Measurements from ENCODE around the gene PIP4K2B.

Gene PIP4K2B

GRCh38 chr17:38752308-38753070 lies 46.9 kb downstream of the PIP4K2B start, which contains the start of gene PSMB3:
TSS of gene PSMB3 (plus strand) at chr17:38752741. CDS start at chr17:38752827, 86 bp downstream.
- no peak for TF ChIP-seq CTCF (IDR thresholded peaks at IDR 0.05; ENCODE audit: insufficient read depth, low read length, poor library complexity, severe bottlenecking)
- peak; percentile 99 for DNase-seq (ENCODE audit: extremely low read depth, insufficient read length)

DNA sequence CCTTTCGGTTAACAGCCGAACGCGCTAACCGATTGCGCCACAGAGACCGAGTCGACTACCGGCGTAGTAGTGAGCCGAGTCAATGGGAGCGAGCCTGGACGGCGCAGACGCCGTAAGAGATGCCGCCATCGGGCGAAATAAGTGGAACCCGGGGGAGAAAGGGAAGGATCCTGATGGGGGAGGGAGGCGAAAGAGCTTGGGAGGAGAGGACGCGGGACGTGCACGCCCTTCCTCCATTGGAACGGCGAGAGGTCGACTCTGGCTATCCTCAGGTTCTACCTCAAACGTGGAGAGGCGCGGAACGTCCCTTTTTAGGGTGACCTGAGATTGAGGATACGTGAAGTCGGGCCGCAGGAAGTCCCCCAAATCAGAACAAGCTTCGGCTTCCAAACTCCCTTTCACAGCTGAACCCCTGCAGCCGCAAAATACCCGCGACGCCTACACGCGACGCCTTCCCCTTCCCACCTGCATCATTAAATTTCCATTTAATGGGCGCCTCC lies 47.5 kb downstream of the PIP4K2B start:
- peaks cover 7% of the 10 kb centered on the region for H3K36me3 ChIP-seq (ENCODE audit: control insufficient read depth, insufficient read depth, low read length)
- H3K27me3 ChIP-seq (replicated peaks; ENCODE audit: control insufficient read depth, insufficient read depth, low read length) = no peaks in the 10 kb centered on the region; the same call in 1 of the 2 replicates
- peak; percentile 89 for DNase-seq (ENCODE audit: extremely low read depth, insufficient read length)
- H3K4me3 ChIP-seq (replicated peaks; ENCODE audit: low read depth, low read length) = peak overlapping the region; percentile 86
- TF ChIP-seq CTCF (IDR thresholded peaks at IDR 0.05; ENCODE audit: insufficient read depth, low read length, poor library complexity, severe bottlenecking) = no peak

More at GRCh38 chr17:38752308-38753070, 46.9 kb downstream of the PIP4K2B start, which contains the start of gene PSMB3:
- H3K4me3 ChIP-seq (replicated peaks; ENCODE audit: low read depth, low read length) = peak within 1 kb of the TSS; percentile 86
- no peaks in the 10 kb centered on the region; the same call in 1 of the 2 replicates for H3K27me3 ChIP-seq (replicated peaks; ENCODE audit: control insufficient read depth, insufficient read depth, low read length)
- peaks cover 7% of the 10 kb centered on the region for H3K36me3 ChIP-seq (ENCODE audit: control insufficient read depth, insufficient read depth, low read length)

DNA sequence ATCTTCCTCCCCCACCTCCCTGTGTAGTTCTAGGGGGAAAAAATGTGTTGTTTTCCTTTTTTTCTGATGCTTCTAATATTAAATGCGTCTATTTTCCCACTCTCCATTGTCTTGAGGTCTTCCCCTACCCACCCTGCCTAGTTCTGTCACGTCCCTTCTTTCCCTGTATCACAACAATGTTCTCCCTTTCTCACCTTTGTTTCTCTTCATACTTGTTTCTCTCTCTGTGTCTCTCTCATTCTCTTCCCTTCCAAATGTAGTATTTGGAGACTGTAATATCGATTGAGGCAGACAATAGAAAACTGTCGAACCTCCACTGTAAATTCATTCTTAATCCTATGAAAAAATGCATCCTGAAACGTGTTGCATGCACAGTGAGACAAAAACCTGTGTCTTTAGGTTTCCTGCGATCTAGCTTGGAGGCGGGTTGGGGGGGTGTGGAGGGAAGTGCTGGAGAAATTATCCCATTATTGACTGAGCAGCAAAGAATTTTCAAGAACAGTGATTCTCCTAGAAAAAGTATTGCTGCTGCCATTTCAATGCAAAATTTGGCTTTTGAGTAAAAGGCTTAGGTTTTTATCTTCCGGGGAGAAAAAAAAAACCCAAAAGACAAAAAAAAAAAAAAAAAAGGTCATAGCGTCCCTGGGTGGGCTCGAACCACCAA lies 48.1 kb downstream of the PIP4K2B start:
- peak overlapping the region; percentile 86 for H3K4me3 ChIP-seq (replicated peaks; ENCODE audit: low read depth, low read length)
- no peak for DNase-seq (ENCODE audit: extremely low read depth, insufficient read length)
- TF ChIP-seq CTCF (IDR thresholded peaks at IDR 0.05; ENCODE audit: insufficient read depth, low read length, poor library complexity, severe bottlenecking) = no peak
- peaks cover 7% of the 10 kb centered on the region for H3K36me3 ChIP-seq (ENCODE audit: control insufficient read depth, insufficient read depth, low read length)
- no peaks in the 10 kb centered on the region; the same call in 1 of the 2 replicates for H3K27me3 ChIP-seq (replicated peaks; ENCODE audit: control insufficient read depth, insufficient read depth, low read length)

GRCh38 chr17:38750312-38751121 lies 48.8 kb downstream of the PIP4K2B start:
- Histone ChIP-seq H3K4me3 (replicated peaks; ENCODE audit: low read depth, low read length) (peak overlapping the region; percentile 86; the same call in 1 of the 2 replicates), H3K27me3 (replicated peaks; ENCODE audit: control insufficient read depth, insufficient read depth, low read length) (no peaks in the 10 kb centered on the region; the same call in 1 of the 2 replicates), H3K36me3 (ENCODE audit: control insufficient read depth, insufficient read depth, low read length) (peaks cover 5% of the 10 kb centered on the region)
- TF ChIP-seq CTCF (IDR thresholded peaks at IDR 0.05; ENCODE audit: insufficient read depth, low read length, poor library complexity, severe bottlenecking) = no peak
- DNase-seq (ENCODE audit: extremely low read depth, insufficient read length) = no peak

- peak overlapping the region; percentile 75 for H3K4me3 ChIP-seq (replicated peaks; ENCODE audit: low read depth, low read length)
- no peaks in the 10 kb centered on the region; the same call in 1 of the 2 replicates for H3K27me3 ChIP-seq (replicated peaks; ENCODE audit: control insufficient read depth, insufficient read depth, low read length)
- TF ChIP-seq CTCF (IDR thresholded peaks at IDR 0.05; ENCODE audit: insufficient read depth, low read length, poor library complexity, severe bottlenecking) = no peak
- no peak for DNase-seq (ENCODE audit: extremely low read depth, insufficient read length)
- H3K36me3 ChIP-seq (ENCODE audit: control insufficient read depth, insufficient read depth, low read length) = peaks cover 5% of the 10 kb centered on the region
These were observed 49.4 kb downstream of the PIP4K2B start for GRCh38 chr17:38750044-38750311.

All from GM06990 (cell line).